COLO668 (cell line): ENCODE data around the gene CRYGS.

Source experiments
- DNase-seq: peaks from one replicate; lab custom pipeline; 2025; ENCODE audit not compliant: unreplicated experiment; lab: John Stamatoyannopoulos, UW

CRYGS gene

DNA sequence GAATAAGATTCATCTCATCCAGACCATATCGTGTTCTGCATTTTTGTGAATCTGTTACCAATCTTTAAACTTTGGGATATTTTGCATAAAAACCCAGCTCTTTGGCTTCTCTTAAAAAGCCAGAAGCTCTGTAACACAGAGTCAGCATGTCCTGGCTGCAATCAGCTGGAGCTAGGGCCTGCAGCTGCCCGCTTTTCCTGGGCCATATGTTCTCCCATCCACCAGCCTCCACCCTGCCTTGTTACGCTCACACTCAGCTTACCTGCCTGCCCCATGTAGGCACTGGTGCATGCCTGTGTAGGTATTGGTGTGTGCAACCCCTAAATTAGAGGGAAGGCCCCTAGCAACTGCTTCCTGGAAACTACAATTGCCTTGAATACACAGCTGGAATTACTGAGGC is 48.2 kb downstream of the CRYGS start:
- DNase-seq: no peak

DNA sequence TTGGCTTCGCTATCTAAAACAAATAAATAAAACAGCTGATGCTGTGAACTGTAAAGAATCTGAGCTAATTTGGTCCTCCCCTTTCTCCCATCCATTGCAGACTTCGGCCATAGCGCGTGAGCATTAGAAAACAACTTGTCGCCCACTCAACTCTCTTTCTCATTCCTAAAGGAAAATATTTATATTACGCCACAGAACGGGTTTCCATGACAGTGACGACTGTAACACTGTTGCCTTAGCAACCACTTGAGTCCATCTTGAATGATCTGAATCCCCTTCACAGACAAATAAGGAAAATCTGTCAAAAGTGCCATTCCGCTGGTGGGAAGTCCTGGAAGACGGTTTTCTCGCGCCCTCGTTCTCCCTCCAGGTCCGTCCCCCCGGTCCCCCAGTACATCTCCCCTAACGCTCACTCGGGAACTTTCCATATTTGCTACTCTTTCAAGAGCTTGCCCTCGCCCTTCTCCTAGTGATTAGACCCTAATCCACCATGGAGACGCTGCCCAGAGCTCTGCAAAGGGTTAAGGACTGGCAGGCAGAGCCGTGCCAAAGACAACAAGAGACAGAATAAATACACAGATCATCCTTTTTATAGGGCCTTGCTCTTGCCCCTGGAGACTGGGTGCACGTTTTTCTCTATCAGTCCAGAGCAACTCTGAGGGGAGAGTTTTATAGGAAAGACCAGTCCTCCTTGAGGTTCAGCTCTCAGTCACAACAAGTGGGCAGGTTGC is 50.5 kb downstream of the CRYGS start:
- DNase-seq: no peak

DNA sequence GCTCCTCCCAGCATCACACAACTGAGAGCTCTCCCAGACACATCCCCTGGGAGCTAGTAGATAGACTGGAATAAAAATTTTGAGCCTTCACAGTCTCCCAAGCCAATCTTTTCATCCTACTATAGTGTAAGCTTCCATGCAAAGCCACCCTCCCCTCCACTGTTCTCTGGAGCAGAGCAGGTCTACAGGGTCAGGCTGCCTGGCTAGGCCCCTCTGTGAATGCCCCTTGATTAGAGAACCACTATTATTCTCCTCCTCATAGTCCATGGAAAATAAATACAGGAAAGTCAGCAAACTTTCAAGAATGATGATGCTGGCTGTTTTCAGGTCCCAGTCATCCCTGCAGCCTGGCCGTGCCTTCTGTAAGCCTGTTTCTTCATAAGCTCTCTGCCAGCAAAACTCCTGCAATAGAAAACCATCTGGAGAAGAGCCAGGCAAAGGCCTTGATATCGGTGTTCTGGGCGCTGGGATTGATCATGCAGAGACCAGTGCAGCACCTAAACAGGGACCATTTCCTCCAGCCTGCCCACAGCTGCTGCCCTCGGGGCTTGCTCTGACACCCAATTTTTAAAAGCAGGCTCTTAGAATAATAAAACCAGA is 51.7 kb downstream of the CRYGS start:
- no peak for DNase-seq

- no peak for DNase-seq
Measured at GRCh38 chr3:186489507-186489906, 54.7 kb downstream of the CRYGS start.
